ENCODE data around the gene CFAP46.
"Not testable (repeated sequence)": the region's sequence is repeated elsewhere in the genome, so short reads cannot be mapped to it uniquely, and the experiment has no call there.

CFAP46 gene

DNA sequence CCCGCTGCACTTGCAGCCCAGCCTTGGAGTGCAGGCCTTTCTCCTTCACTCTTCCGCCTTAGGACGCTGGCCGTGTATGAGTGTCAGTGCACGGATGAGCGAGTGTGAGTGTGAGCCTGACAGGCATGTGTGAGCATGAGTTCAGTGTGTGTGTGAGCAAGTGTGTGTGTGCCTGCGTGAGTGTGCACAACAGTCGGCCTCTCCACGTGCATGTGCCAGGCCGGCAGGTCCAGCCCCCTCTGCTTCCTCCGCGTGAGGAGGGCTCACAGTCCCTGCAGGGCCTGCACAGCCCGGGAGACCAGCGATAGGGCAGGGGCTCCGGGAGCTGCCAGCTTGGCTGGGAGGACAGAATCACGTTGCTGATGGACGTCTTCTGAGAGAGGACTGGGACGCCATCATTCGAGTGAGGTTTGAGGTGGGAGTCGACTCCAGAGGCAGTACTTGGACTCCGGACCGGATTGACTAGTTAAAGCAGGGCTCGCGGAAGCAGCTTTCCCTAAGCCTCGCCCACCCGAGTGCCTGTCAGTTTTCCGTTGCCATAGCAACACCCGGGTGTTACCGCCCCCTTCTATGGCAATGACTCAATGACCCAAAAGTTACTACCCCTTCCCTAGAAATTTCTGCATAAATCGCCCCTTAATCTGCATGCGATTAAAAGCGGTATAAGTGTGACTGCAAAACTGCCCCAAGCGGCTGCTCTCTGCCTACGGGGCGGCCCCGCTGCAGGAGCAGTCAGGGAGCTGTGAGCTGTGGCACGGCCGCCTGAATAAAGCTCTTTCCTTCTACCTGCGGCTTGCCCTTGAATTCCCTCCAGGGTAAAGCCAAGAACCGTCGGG is 19.6 kb upstream of the CFAP46 start:
- peak overlapping the region; percentile 44; the same call in 1 of the 2 replicates for H3K9ac ChIP-seq (ENCODE audit: low read depth, low read length)
- H3K36me3 ChIP-seq (ENCODE audit: insufficient read depth, low read length): no peaks in the 10 kb centered on the region
- H3K9me3 ChIP-seq (ENCODE audit: control insufficient read depth, insufficient read depth, low read length): no peaks in the 10 kb centered on the region
- peaks cover 3% of the 10 kb centered on the region; the same call in 1 of the 2 replicates for H3K4me1 ChIP-seq (ENCODE audit: insufficient read depth, low read length)

DNA sequence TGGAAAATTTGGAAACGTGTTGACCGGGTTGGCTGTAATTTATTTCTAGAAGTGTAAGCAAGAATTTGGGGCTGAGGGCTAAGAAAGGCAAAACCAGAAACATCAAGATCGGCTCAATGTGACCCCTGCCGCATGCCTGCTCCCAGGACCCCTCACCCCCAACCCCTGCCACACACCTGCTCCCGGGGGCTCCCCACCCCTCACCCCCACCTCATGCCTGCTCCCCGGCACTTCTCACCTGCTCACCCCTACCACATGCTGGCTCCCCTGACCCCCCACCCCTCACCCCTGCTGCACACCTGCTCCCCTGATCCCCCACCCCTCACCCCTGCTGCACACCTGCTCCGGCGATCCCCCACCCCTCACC is 19.0 kb upstream of the CFAP46 start:
- Histone ChIP-seq H3K36me3 (ENCODE audit: insufficient read depth, low read length) (no peaks in the 10 kb centered on the region), H3K4me1 (ENCODE audit: insufficient read depth, low read length) (peaks cover 3% of the 10 kb centered on the region; the same call in 1 of the 2 replicates), H3K9ac (ENCODE audit: low read depth, low read length) (no peak overlapping the region), H3K9me3 (ENCODE audit: control insufficient read depth, insufficient read depth, low read length) (no peaks in the 10 kb centered on the region)

DNA sequence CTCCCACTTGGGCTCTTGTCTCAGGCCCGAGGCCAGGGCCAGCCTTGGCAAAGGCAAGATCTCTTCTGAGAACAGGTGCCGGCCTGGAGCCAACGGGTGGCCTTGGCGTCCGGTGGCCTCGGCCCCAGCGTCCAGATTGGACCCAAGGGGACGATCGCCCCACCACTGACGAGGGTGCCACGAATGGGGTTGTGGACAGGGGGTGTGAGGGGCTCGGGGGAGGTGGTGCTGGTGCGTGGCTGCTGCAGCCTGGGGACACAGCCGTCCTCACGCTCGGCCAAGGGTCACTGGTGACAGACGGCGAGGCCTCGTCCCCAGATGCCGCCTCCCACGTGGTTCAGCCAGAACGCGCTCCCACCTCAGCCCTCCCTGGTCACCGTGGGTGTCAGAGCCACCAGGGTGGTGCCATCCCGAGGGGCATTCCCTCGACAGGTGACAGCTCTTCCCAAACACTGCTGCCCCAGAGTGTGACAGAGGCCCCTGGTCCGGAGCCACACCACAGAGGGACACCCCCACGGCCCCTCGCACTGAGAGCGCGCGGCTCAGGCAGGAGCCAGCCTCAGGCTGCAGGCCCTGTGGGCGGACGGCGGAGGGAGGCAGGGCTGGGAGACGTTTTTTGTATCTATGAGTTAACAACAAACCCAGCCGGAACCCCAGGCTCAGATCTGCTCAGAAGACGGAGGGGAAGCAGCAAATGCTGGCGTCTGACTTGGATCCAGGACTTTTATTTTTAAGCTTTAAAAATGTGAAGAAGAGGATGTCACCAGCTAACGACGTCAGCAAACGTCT is 18.5 kb upstream of the CFAP46 start:
- no peak overlapping the region for H3K9ac ChIP-seq (ENCODE audit: low read depth, low read length)
- H3K4me1 ChIP-seq (ENCODE audit: insufficient read depth, low read length): peaks cover 3% of the 10 kb centered on the region; the same call in 1 of the 2 replicates
- H3K9me3 ChIP-seq (ENCODE audit: control insufficient read depth, insufficient read depth, low read length): no peaks in the 10 kb centered on the region

GRCh38 chr10:132960071-132960472 is 17.7 kb upstream of the CFAP46 start:
- no peak overlapping the region for H3K9ac ChIP-seq (ENCODE audit: low read depth, low read length)
- peaks cover 3% of the 10 kb centered on the region; the same call in 1 of the 2 replicates for H3K4me1 ChIP-seq (ENCODE audit: insufficient read depth, low read length)
- no peaks in the 10 kb centered on the region for H3K36me3 ChIP-seq (ENCODE audit: insufficient read depth, low read length)
- H3K9me3 ChIP-seq (ENCODE audit: control insufficient read depth, insufficient read depth, low read length): no peaks in the 10 kb centered on the region

More for the DNA sequence above, 18.5 kb upstream of the CFAP46 start:
- no peaks in the 10 kb centered on the region for H3K36me3 ChIP-seq (ENCODE audit: insufficient read depth, low read length)

- no peaks in the 10 kb centered on the region for H3K9me3 ChIP-seq (ENCODE audit: control insufficient read depth, insufficient read depth, low read length)
- H3K9ac ChIP-seq (ENCODE audit: low read depth, low read length): no peak overlapping the region
- peaks cover 3% of the 10 kb centered on the region; the same call in 1 of the 2 replicates for H3K4me1 ChIP-seq (ENCODE audit: insufficient read depth, low read length)
- H3K36me3 ChIP-seq (ENCODE audit: insufficient read depth, low read length): no peaks in the 10 kb centered on the region
These were observed 17.2 kb upstream of the CFAP46 start for GRCh38 chr10:132959559-132959961.

- H3K4me1 ChIP-seq (ENCODE audit: insufficient read depth, low read length): peaks cover 3% of the 10 kb centered on the region; the same call in 1 of the 2 replicates
- no peak overlapping the region for H3K9ac ChIP-seq (ENCODE audit: low read depth, low read length)
- H3K9me3 ChIP-seq (ENCODE audit: control insufficient read depth, insufficient read depth, low read length): no peaks in the 10 kb centered on the region
- no peaks in the 10 kb centered on the region for H3K36me3 ChIP-seq (ENCODE audit: insufficient read depth, low read length)
These were observed 16.7 kb upstream of the CFAP46 start for GRCh38 chr10:132958883-132959558.

- peaks cover 3% of the 10 kb centered on the region; the same call in 1 of the 2 replicates for H3K4me1 ChIP-seq (ENCODE audit: insufficient read depth, low read length)
- no peak overlapping the region for H3K9ac ChIP-seq (ENCODE audit: low read depth, low read length)
- no peaks in the 10 kb centered on the region for H3K36me3 ChIP-seq (ENCODE audit: insufficient read depth, low read length)
- no peaks in the 10 kb centered on the region for H3K9me3 ChIP-seq (ENCODE audit: control insufficient read depth, insufficient read depth, low read length)
These were observed 15.9 kb upstream of the CFAP46 start for GRCh38 chr10:132957981-132958882.

GRCh38 chr10:132957131-132957530 is 14.8 kb upstream of the CFAP46 start:
- Histone ChIP-seq H3K36me3 (ENCODE audit: insufficient read depth, low read length) (no peaks in the 10 kb centered on the region), H3K4me1 (ENCODE audit: insufficient read depth, low read length) (no peaks in the 10 kb centered on the region), H3K9ac (ENCODE audit: low read depth, low read length) (no peak overlapping the region), H3K9me3 (ENCODE audit: control insufficient read depth, insufficient read depth, low read length) (no peaks in the 10 kb centered on the region)

DNA sequence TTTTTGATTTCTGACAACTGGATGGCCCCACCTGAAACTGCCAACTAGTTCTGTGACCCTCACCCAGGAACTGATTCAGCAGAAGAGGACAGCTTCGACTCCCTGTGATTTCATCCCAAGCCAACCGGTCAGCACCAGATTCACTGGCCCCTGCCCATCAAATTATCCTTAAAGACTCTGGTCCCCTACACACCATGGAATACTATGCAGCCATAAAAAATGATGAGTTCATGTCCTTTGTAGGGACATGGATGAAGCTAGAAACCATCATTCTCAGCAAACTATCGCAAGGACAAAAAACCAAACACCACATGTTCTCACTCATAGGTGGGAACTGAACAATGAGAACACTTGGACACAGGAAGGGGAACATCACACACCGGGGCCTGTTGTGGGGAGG is 13.9 kb upstream of the CFAP46 start:
- not testable (repeated sequence) for H3K9ac ChIP-seq (ENCODE audit: low read depth, low read length); H3K36me3 ChIP-seq (ENCODE audit: insufficient read depth, low read length); H3K9me3 ChIP-seq (ENCODE audit: control insufficient read depth, insufficient read depth, low read length); H3K4me1 ChIP-seq (ENCODE audit: insufficient read depth, low read length)

GRCh38 chr10:132955479-132955878 is 13.1 kb upstream of the CFAP46 start:
- H3K36me3 ChIP-seq (ENCODE audit: insufficient read depth, low read length): no peaks in the 10 kb centered on the region
- no peaks in the 10 kb centered on the region for H3K4me1 ChIP-seq (ENCODE audit: insufficient read depth, low read length)
- H3K9me3 ChIP-seq (ENCODE audit: control insufficient read depth, insufficient read depth, low read length): no peaks in the 10 kb centered on the region
- no peak overlapping the region for H3K9ac ChIP-seq (ENCODE audit: low read depth, low read length)

GRCh38 chr10:132953428-132953827 is 11.1 kb upstream of the CFAP46 start:
- H3K9ac ChIP-seq (ENCODE audit: low read depth, low read length): no peak overlapping the region
- no peaks in the 10 kb centered on the region for H3K9me3 ChIP-seq (ENCODE audit: control insufficient read depth, insufficient read depth, low read length)
- no peaks in the 10 kb centered on the region for H3K4me1 ChIP-seq (ENCODE audit: insufficient read depth, low read length)
- no peaks in the 10 kb centered on the region for H3K36me3 ChIP-seq (ENCODE audit: insufficient read depth, low read length)

DNA sequence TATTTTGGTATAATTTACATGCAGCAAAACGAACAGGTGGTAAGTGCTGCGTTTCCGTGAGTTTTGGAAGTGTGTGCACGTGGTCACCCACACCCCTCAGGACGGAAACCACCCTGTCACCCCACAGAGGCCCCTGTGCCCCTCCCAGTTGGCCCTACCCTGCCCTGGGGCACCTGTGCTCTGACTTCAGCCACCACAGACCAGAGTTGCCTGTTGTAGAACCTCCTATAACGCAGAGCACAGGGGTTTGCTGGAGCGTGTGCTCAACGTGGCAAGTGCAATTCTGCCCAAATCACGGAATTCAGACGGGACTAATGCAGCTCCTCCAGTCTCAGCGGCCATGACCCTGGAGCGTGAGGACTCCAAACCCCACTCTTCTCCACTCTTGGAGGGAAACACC is 9.6 kb upstream of the CFAP46 start:
- Histone ChIP-seq H3K4me1 (ENCODE audit: insufficient read depth, low read length) (no peaks in the 10 kb centered on the region), H3K9me3 (ENCODE audit: control insufficient read depth, insufficient read depth, low read length) (no peaks in the 10 kb centered on the region), H3K9ac (ENCODE audit: low read depth, low read length) (no peak overlapping the region), H3K36me3 (ENCODE audit: insufficient read depth, low read length) (no peaks in the 10 kb centered on the region)

GRCh38 chr10:132948351-132948750 is 6.0 kb upstream of the CFAP46 start:
- no peaks in the 10 kb centered on the region for H3K36me3 ChIP-seq (ENCODE audit: insufficient read depth, low read length)
- no peaks in the 10 kb centered on the region for H3K4me1 ChIP-seq (ENCODE audit: insufficient read depth, low read length)
- no peak overlapping the region for H3K9ac ChIP-seq (ENCODE audit: low read depth, low read length)
- no peaks in the 10 kb centered on the region for H3K9me3 ChIP-seq (ENCODE audit: control insufficient read depth, insufficient read depth, low read length)
